Natural killer cell (primary cell): Measurements from ENCODE around the gene TPRN. TPM values are rescaled to one million over a fixed set of nuclear protein-coding genes. Genes with fewer than 3 reads are reported as not detected.

Experiments
- ATAC-seq, 3 donors: fragments of 150-1000 bp in 2 of 3; fragments of 200-7000 bp in 1 of 3; cut with Tn5 transposase; 1 replicate in 1 of 3; 2 replicates in 2 of 3; pipeline ENCODE4 v1.10.0; 2021; ENCODE audit warnings: mild to moderate bottlenecking in 2 of 3, moderate library complexity in 2 of 3
- DNase-seq, 2 donors: peaks; one replicate each; pipeline versions ENCODE4 v3.0.0 to v3.0.0-alpha.2; 2013 to 2021; ENCODE audit warnings: mixed read lengths in 1 of 2
- H3K27ac ChIP-seq: one replicate; pipeline ENCODE4 v1.5.1; 2013; ENCODE audit warnings: mild to moderate bottlenecking, low read length
- H3K27me3 ChIP-seq: one replicate; pipeline ENCODE4 v1.6.1; 2013; ENCODE audit warnings: low read length; ENCODE audit not compliant: control insufficient read depth, insufficient read depth
- H3K36me3 ChIP-seq: one replicate; pipeline ENCODE4 v1.6.1; 2013; ENCODE audit warnings: low read length; ENCODE audit not compliant: control insufficient read depth, insufficient read depth
- H3K4me1 ChIP-seq: one replicate; pipeline ENCODE4 v1.6.1; 2013; ENCODE audit warnings: low read length; ENCODE audit not compliant: control insufficient read depth, insufficient read depth
- H3K4me3 ChIP-seq: one replicate; pipeline ENCODE4 v1.5.1; 2013; ENCODE audit warnings: low read length
- H3K9me3 ChIP-seq: one replicate; pipeline ENCODE4 v1.6.1; 2013; ENCODE audit warnings: low read length; ENCODE audit not compliant: control insufficient read depth, insufficient read depth
- H3K27ac Mint-ChIP-seq, 2 donors: one replicate each; pipeline ENCODE4 v1.8.0; 2022; ENCODE audit warnings: mild to moderate bottlenecking in 2 of 2, mixed read lengths in 2 of 2, moderate library complexity in 1 of 2
- H3K27me3 Mint-ChIP-seq, 2 donors: one replicate each; pipeline ENCODE4 v1.8.0; 2022; ENCODE audit warnings: low read depth in 2 of 2, mixed read lengths in 2 of 2
- H3K36me3 Mint-ChIP-seq: one replicate; pipeline ENCODE4 v1.8.0; 2022; ENCODE audit warnings: mixed read lengths
- H3K4me1 Mint-ChIP-seq, 2 donors: one replicate each; pipeline ENCODE4 v1.8.0; 2022; ENCODE audit warnings: mixed read lengths in 2 of 2
- H3K4me3 Mint-ChIP-seq: one replicate; pipeline ENCODE4 v1.8.0; 2022; ENCODE audit warnings: mild to moderate bottlenecking, moderate library complexity, mixed read lengths
- H3K9me3 Mint-ChIP-seq, 2 donors: one replicate each; pipeline ENCODE4 v1.8.0; 2022; ENCODE audit warnings: mixed read lengths in 2 of 2
- CTCF ChIP-seq: fragments of 200-600 bp; IDR thresholded peaks from one replicate; pipeline ENCODE4 v1.8.0; 2022; ENCODE audit warnings: antibody characterized with exemption
- WGBS: methylation state at CpG from one replicate; pipeline ENCODE4 v1.1.7; 2013; ENCODE audit warnings: missing lambda C conversion rate; ENCODE audit not compliant: insufficient coverage; 5-methylcytosine and 5-hydroxymethylcytosine counted together
- intact Hi-C: fragments of 100-400 bp; cut with micrococcal nuclease; formaldehyde crosslinking; loops from one replicate; pipeline ENCODE4 v1.14.2; 2022
- total RNA-seq, 4 donors: library from RNA; stranded (reverse); fragments of 120-200 nt in 1 of 4; gene quantifications; one replicate each; pipeline versions ENCODE4 v1.2.3 to v1.2.4, GENCODE V29; 2013 to 2022

The TPRN gene
- total RNA-seq, 3 donors from 2014 or later (not counting 1 experiment from before 2014, with no cell fraction given), result 8.2 to 10.6 (median 8.4) TPM

GRCh38 chr9:137242269-137243203 is 42.0 kb upstream of the TPRN start:
- no peak for TF ChIP-seq CTCF
- Mint-ChIP-seq H3K4me1 (peaks cover 19 to 32% of the 10 kb centered on the region in 2 donors), H3K27ac (peak overlapping the region; percentile 86 to 94), H3K27me3 (peaks cover 0 to 4% of the 10 kb centered on the region in 2 donors), H3K4me3 (peak overlapping the region; percentile 80), H3K36me3 (no peaks in the 10 kb centered on the region), H3K9me3 (no peaks in the 10 kb centered on the region)
- H3K27ac ChIP-seq, result no peak overlapping the region
- peak overlapping the region; percentile 39 for H3K4me3 ChIP-seq
- H3K27me3 ChIP-seq, result no peaks in the 10 kb centered on the region
- intact Hi-C loops, result loop anchor here (5.0 kb wide), 2 partner anchors 40 to 450 kb away; partner anchors contain the start of genes TMEM141 and TPRN
- no peaks in the 10 kb centered on the region for H3K9me3 ChIP-seq
- 87% methylated on average over 36 of the region's 36 CpGs for WGBS
- ATAC-seq (no peak), DNase-seq (no peak)
- H3K36me3 ChIP-seq, result peaks cover 17% of the 10 kb centered on the region
- H3K4me1 ChIP-seq, result peaks cover 38% of the 10 kb centered on the region

- H3K36me3 ChIP-seq, result peaks cover 17% of the 10 kb centered on the region
- peak; percentile 20 to 33 (median 27) for ATAC-seq
- no peaks in the 10 kb centered on the region for H3K9me3 ChIP-seq
- intact Hi-C loops, result loop anchor here (1.0 to 5.0 kb wide), 4 partner anchors 14 to 449 kb away; partner anchors contain the start of genes NELFB, TMEM141 and TPRN
- peak; percentile 64 to 75 for DNase-seq
- Mint-ChIP-seq H3K4me1 (peaks cover 19 to 33% of the 10 kb centered on the region in 2 donors), H3K4me3 (peak overlapping the region; percentile 80), H3K9me3 (no peaks in the 10 kb centered on the region), H3K27me3 (peaks cover 0 to 4% of the 10 kb centered on the region in 2 donors), H3K27ac (peak overlapping the region; percentile 86 to 94), H3K36me3 (no peaks in the 10 kb centered on the region)
- WGBS, result 4% methylated on average over 83 of the region's 83 CpGs
- H3K27ac ChIP-seq, result peak overlapping the region; percentile 60
- no peaks in the 10 kb centered on the region for H3K27me3 ChIP-seq
- peak overlapping the region; percentile 41 for H3K4me3 ChIP-seq
- TF ChIP-seq CTCF, result no peak
- peaks cover 46% of the 10 kb centered on the region for H3K4me1 ChIP-seq
These were observed 41.1 kb upstream of the TPRN start for GRCh38 chr9:137241490-137242268.

- Mint-ChIP-seq H3K9me3 (no peaks in the 10 kb centered on the region), H3K36me3 (no peaks in the 10 kb centered on the region), H3K27me3 (peaks cover 0 to 4% of the 10 kb centered on the region in 2 donors), H3K4me1 (peaks cover 19 to 33% of the 10 kb centered on the region in 2 donors), H3K27ac (peak within 1 kb of the TSS; percentile 86 to 94), H3K4me3 (peak within 1 kb of the TSS; percentile 88)
- intact Hi-C loops, result loop anchor here (1.0 to 5.0 kb wide), 4 partner anchors 14 to 449 kb away; partner anchors contain the start of genes NELFB, TMEM141 and TPRN
- no peak for TF ChIP-seq CTCF
- H3K36me3 ChIP-seq, result peaks cover 17% of the 10 kb centered on the region
- H3K4me1 ChIP-seq, result peaks cover 53% of the 10 kb centered on the region
- WGBS, result under 1% methylated on average over 67 of the region's 67 CpGs
- H3K4me3 ChIP-seq, result peak within 1 kb of the TSS; percentile 46
- peak; percentile 96 to 100 for DNase-seq
- peak within 1 kb of the TSS; percentile 81 for H3K27ac ChIP-seq
- no peaks in the 10 kb centered on the region for H3K27me3 ChIP-seq
- no peaks in the 10 kb centered on the region for H3K9me3 ChIP-seq
- ATAC-seq, result peak; percentile 73 to 90 (median 76)
These were observed 40.4 kb upstream of the TPRN start, which contains the start of gene TUBB4B for GRCh38 chr9:137240841-137241489. TSS of gene TUBB4B (plus strand) at chr9:137241287. CDS start at chr9:137241361, 74 bp downstream.
